Endothelial cell of umbilical vein (primary cell): Measurements from ENCODE around the gene LUC7L2. TPM values are rescaled to one million over a fixed set of nuclear protein-coding genes. Genes with fewer than 3 reads are reported as not detected.

Experiments
- BruUV-seq: library from RNA; stranded (reverse); fragments of 400-500 nt; replicated peaks from 2 replicates; lab custom pipeline; 2021; lab: Mats Ljungman, UMichigan
- CTCF ChIA-PET: fragments of 300-600, 350-600 bp; sonication (Branson Sonifier 250); formaldehyde crosslinking; loops from one replicate; lab custom pipeline; 2021; ENCODE audit warnings: antibody characterized with exemption, inconsistent platforms; lab: Charles Lee
- POLR2A ChIA-PET: fragments of 300-600, 350-600 bp; sonication (Branson Sonifier 250); formaldehyde crosslinking; loops from one replicate; lab custom pipeline; 2021; ENCODE audit warnings: antibody characterized with exemption, inconsistent platforms; lab: Charles Lee
- DNase-seq: peaks from one replicate; pipeline ENCODE4 v3.0.0-alpha.2; 2011; ENCODE audit warnings: low read depth, low spot score
- FAIRE-seq: peaks from 2 replicates; lab custom pipeline; 2011; peaks lifted over from hg19 to GRCh38; lab: Jason Lieb, UNC
- H2AFZ ChIP-seq: 2 replicates; pipeline ENCODE4 v1.6.0; 2012; ENCODE audit warnings: low read depth, low read length, control low read depth, inconsistent platforms
- H3K27ac ChIP-seq: 2 replicates; pipeline ENCODE4 v1.5.1; 2011; ENCODE audit warnings: low read depth, mild to moderate bottlenecking, control low read depth, low read length, moderate library complexity; ENCODE audit not compliant: insufficient read depth
- H3K27me3 ChIP-seq, 2 experiments: 2 replicates each; pipeline versions ENCODE4 v1.6.0 to v1.6.1; 2011; ENCODE audit warnings: low read length in 2 of 2, mixed read lengths in 1 of 2; ENCODE audit not compliant: control insufficient read depth in 2 of 2, insufficient read depth in 2 of 2
- H3K36me3 ChIP-seq, 2 experiments: 2 replicates in 1 of 2; 3 replicates in 1 of 2; pipeline ENCODE4 v1.5.1; 2011; ENCODE audit warnings: low read length in 2 of 2, mild to moderate bottlenecking in 1 of 2, moderate library complexity in 1 of 2; ENCODE audit not compliant: control insufficient read depth in 2 of 2, insufficient read depth in 2 of 2; ENCODE audit errors: extremely low read depth in 1 of 2
- H3K4me1 ChIP-seq: 3 replicates; pipeline ENCODE4 v1.5.1; 2011; ENCODE audit warnings: mild to moderate bottlenecking, low read length; ENCODE audit not compliant: control insufficient read depth, insufficient read depth; ENCODE audit errors: extremely low read depth
- H3K4me2 ChIP-seq: 2 replicates; pipeline ENCODE4 v1.6.1; 2011; ENCODE audit warnings: low read length, control low read depth, mixed read lengths; ENCODE audit not compliant: insufficient read depth
- H3K4me3 ChIP-seq, 3 experiments: fragments of 200-600 bp in 1 of 3; sonication (generic), shearing (Covaris generic) in 1 of 3; replicated peaks in 1 of 3; 2 replicates each; pipeline ENCODE4 v1.5.1; 2011 to 2016; ENCODE audit warnings: control low read depth in 3 of 3, low read length in 3 of 3, mild to moderate bottlenecking in 2 of 3, inconsistent platforms in 1 of 3, low read depth in 1 of 3, moderate library complexity in 1 of 3; ENCODE audit not compliant: insufficient read depth in 1 of 3
- H3K79me2 ChIP-seq: 2 replicates; pipeline ENCODE4 v1.6.0; 2012; ENCODE audit warnings: low read length, inconsistent platforms; ENCODE audit not compliant: control insufficient read depth, insufficient read depth
- H3K9ac ChIP-seq: replicated peaks from 2 replicates; pipeline ENCODE3; 2011; ENCODE audit warnings: low read length, control low read depth; ENCODE audit not compliant: insufficient read depth; ENCODE audit errors: extremely low read depth
- H3K9me1 ChIP-seq: replicated peaks from 3 replicates; pipeline ENCODE4 v1.6.0; 2011; ENCODE audit warnings: mild to moderate bottlenecking, low read length; ENCODE audit not compliant: control insufficient read depth, insufficient read depth; ENCODE audit errors: extremely low read depth
- H3K9me3 ChIP-seq: replicated peaks from 2 replicates; pipeline ENCODE4 v1.5.1; 2012; ENCODE audit warnings: low read length, inconsistent platforms; ENCODE audit not compliant: control insufficient read depth, insufficient read depth
- H4K20me1 ChIP-seq: replicated peaks from 2 replicates; pipeline ENCODE3; 2011; ENCODE audit warnings: mild to moderate bottlenecking, low read length; ENCODE audit not compliant: control insufficient read depth, insufficient read depth; ENCODE audit errors: extremely low read depth
- FOS ChIP-seq: IDR thresholded peaks from 2 replicates; pipeline ENCODE4 v1.6.1; 2011; ENCODE audit warnings: mild to moderate bottlenecking, low read length, moderate library complexity, borderline replicate concordance; ENCODE audit not compliant: insufficient read depth
- GATA2 ChIP-seq: IDR thresholded peaks from 2 replicates; pipeline ENCODE4 v1.7.0; 2011; ENCODE audit warnings: low read depth, mild to moderate bottlenecking, moderate library complexity, mixed read lengths, low read length; ENCODE audit not compliant: insufficient read length, insufficient read depth
- JUN ChIP-seq: IDR thresholded peaks from 2 replicates; pipeline ENCODE4 v1.6.1; 2011; ENCODE audit warnings: borderline replicate concordance, low read depth; ENCODE audit not compliant: insufficient read length, insufficient read depth
- MYC ChIP-seq: IDR thresholded peaks from one replicate; pipeline ENCODE4 v1.6.1; 2011; ENCODE audit warnings: mild to moderate bottlenecking, low read depth, low read length
- POLR2A ChIP-seq: IDR thresholded peaks from 2 replicates; pipeline ENCODE4 v1.6.1; 2012; ENCODE audit warnings: low read depth, mild to moderate bottlenecking, control low read depth, low read length
- dilution Hi-C: fragments of 300-500 bp; cut with MboI; formaldehyde crosslinking; loops from one replicate; pipeline ENCODE4 v1.15.0; 2019; ENCODE audit warnings: low sequenced_read_pairs; ENCODE audit not compliant: extremely low pct_ligation_motif_present
- intact Hi-C: fragments of 100-400 bp; cut with micrococcal nuclease; formaldehyde crosslinking; loops from one replicate; pipeline ENCODE4 v1.10.0; 2022
- polyA plus RNA-seq, 4 experiments: library from polyadenylated mRNA; depleted of rRNA in 3 of 4; stranded (reverse) in 3 of 4; unstranded in 1 of 4; fragments of >200 nt; gene quantifications; 2 replicates each; pipeline versions ENCODE4 v1.2.1 to v1.2.3, GENCODE V29; 2011 to 2012; ENCODE audit warnings: missing spikeins in 1 of 4
- total RNA-seq: library from RNA; stranded (reverse); gene quantifications from 2 replicates; pipeline ENCODE4 v1.2.3, GENCODE V29; 2021
- TF ChIP-seq, protein P1 (sequence below), 2 donors: IDR thresholded peaks; 1 replicate in 1 of 2; 2 replicates in 1 of 2; pipeline ENCODE4 v1.5.1; 2011; ENCODE audit warnings: low read length in 2 of 2, mild to moderate bottlenecking in 2 of 2, moderate library complexity in 2 of 2, control low read depth in 1 of 2, inconsistent platforms in 1 of 2, low read depth in 1 of 2; ENCODE audit not compliant: insufficient read depth in 1 of 2; ENCODE audit errors: extremely low read depth in 1 of 2

The LUC7L2 gene
- total and polyA plus RNA-seq, 2 donors (not counting 3 experiments of a cell fraction or from before 2014, with no cell fraction given), result 28.0 to 85.8 TPM

DNA sequence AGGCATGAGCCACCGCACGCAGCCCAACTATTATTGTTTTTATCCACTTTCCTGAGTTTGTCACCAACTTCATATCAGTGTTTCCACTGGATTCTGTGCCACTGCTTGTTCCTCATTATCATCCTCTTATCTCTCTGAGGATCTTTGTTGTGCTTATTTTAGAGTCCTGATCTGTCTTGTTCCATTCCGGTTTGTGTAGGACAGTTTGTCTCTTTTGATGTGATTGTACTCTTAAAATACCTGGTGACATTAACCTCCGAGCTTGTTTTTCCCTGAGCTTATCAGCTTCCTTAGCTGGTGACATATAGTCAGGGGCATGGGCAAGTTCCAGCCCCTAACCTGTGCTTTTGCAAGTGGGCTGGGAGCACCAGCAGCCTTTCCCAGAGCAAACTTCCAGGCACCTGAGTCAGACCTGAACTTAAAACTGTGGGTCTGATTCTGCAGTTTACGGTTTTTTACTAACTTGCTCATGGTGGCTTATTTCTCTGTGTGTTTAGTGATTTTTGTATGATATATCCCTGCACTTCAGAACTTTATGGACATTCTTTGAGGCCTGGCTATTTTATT is 41.7 kb upstream of the LUC7L2 start:
- CTCF ChIA-PET, result interaction anchor here (1.3 kb wide), 1 partner anchor 8 kb away, joined by 4 read pairs; no protein-coding TSS in a partner anchor
- no peaks in the 10 kb centered on the region for H3K4me1 ChIP-seq
- POLR2A ChIA-PET, result interaction anchor here (0.6 kb wide), 1 partner anchor 16 kb away, joined by 5 read pairs; no protein-coding TSS in a partner anchor
- intact Hi-C loops (no loop called here), dilution Hi-C loops (no loop called here)
- H3K9me1 ChIP-seq, result no peaks in the 10 kb centered on the region
- H3K4me3 ChIP-seq, result no peak overlapping the region
- H3K4me2 ChIP-seq, result no peak overlapping the region
- H3K9ac ChIP-seq, result no peak overlapping the region
- DNase-seq (no peak), FAIRE-seq (no peak)
- no peak overlapping the region for H3K27ac ChIP-seq
- no peaks in the 10 kb centered on the region for H4K20me1 ChIP-seq
- no peaks in the 10 kb centered on the region for H3K36me3 ChIP-seq
- no peaks in the 10 kb centered on the region for H3K9me3 ChIP-seq
- no peaks in the 10 kb centered on the region for H3K79me2 ChIP-seq
- no TSS peak for BruUV-seq
- no peaks in the 10 kb centered on the region for H3K27me3 ChIP-seq
- no peak for TF ChIP-seq POLR2A
- TF ChIP-seq JUN, result no peak
- TF ChIP-seq FOS, result no peak
- no peak for TF ChIP-seq MYC
- TF ChIP-seq, protein P1, sequence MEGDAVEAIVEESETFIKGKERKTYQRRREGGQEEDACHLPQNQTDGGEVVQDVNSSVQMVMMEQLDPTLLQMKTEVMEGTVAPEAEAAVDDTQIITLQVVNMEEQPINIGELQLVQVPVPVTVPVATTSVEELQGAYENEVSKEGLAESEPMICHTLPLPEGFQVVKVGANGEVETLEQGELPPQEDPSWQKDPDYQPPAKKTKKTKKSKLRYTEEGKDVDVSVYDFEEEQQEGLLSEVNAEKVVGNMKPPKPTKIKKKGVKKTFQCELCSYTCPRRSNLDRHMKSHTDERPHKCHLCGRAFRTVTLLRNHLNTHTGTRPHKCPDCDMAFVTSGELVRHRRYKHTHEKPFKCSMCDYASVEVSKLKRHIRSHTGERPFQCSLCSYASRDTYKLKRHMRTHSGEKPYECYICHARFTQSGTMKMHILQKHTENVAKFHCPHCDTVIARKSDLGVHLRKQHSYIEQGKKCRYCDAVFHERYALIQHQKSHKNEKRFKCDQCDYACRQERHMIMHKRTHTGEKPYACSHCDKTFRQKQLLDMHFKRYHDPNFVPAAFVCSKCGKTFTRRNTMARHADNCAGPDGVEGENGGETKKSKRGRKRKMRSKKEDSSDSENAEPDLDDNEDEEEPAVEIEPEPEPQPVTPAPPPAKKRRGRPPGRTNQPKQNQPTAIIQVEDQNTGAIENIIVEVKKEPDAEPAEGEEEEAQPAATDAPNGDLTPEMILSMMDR (IDR thresholded peaks at IDR 0.05; ENCODE audit: extremely low read depth in 1 of 2, insufficient read depth in 1 of 2, low read depth in 1 of 2, low read length in 2 of 2), result no peak
- no peak for TF ChIP-seq GATA2
- H2AFZ ChIP-seq, result no peak overlapping the region
